Prostate gland (tissue), 2 donors: ENCODE results near the gene SLCO1B1. TPM values are rescaled to one million over a fixed set of nuclear protein-coding genes. Genes with fewer than 3 reads are reported as not detected.
"Not testable (repeated sequence)": the region's sequence is repeated elsewhere in the genome, so short reads cannot be mapped to it uniquely, and the experiment has no call there.

Experiments used
- DNase-seq: peaks from one replicate; pipeline ENCODE4 v3.0.0-alpha.2; 2019; ENCODE audit warnings: low spot score
- H3K27ac ChIP-seq, 2 donors: fragments of 200-600 bp; sonication (generic); 2 replicates each; pipeline ENCODE4 v1.5.1; 2017 to 2019
- H3K27me3 ChIP-seq: fragments of 200-600 bp; sonication (generic); replicated peaks from 2 replicates; pipeline ENCODE4 v1.5.1; 2019; ENCODE audit not compliant: insufficient read depth
- H3K36me3 ChIP-seq, 2 donors: fragments of 200-600 bp; sonication (generic); 1 replicate in 1 of 2; 2 replicates in 1 of 2; pipeline versions ENCODE4 v1.5.1 to v1.8.1; 2017 to 2019
- H3K4me1 ChIP-seq: fragments of 200-600 bp; sonication (generic); replicated peaks from 2 replicates; pipeline ENCODE4 v1.5.1; 2019
- H3K4me3 ChIP-seq, 2 donors: fragments of 200-600 bp; sonication (generic); 2 replicates each; pipeline ENCODE4 v1.5.1; 2017 to 2019
- H3K9me3 ChIP-seq: fragments of 200-600 bp; sonication (generic); 2 replicates; pipeline ENCODE4 v1.5.1; 2017
- CTCF ChIP-seq, 4 experiments: fragments of 200-600 bp in 2 of 4; fragments of 450-650 bp in 2 of 4; sonication (generic) in 2 of 4; IDR thresholded peaks; 1 replicate in 3 of 4; 2 replicates in 1 of 4; pipeline ENCODE4 v1.5.1; 2016 to 2019; ENCODE audit warnings: antibody characterized with exemption in 4 of 4, mild to moderate bottlenecking in 2 of 4, moderate library complexity in 2 of 4
- POLR2A ChIP-seq: fragments of 450-650 bp; IDR thresholded peaks from one replicate; pipeline ENCODE4 v1.6.1; 2016; ENCODE audit warnings: antibody characterized with exemption, mild to moderate bottlenecking
- POLR2AphosphoS5 ChIP-seq: sonication (generic); formaldehyde crosslinking; IDR thresholded peaks from one replicate; pipeline ENCODE4 v1.6.1; 2017; ENCODE audit warnings: antibody characterized with exemption
- WGBS: methylation state at CpG from one replicate; pipeline ENCODE4 v1.1.5; 2018; 5-methylcytosine and 5-hydroxymethylcytosine counted together
- intact Hi-C: fragments of 100-400 bp; cut with DNase I; formaldehyde crosslinking; loops from one replicate; pipeline ENCODE4 v1.14.2; 2022
- total RNA-seq, 2 donors: library from RNA; depleted of rRNA; stranded (reverse); fragments of >200 nt; gene quantifications; one replicate each; pipeline ENCODE4 v1.1.0, GENCODE V29; 2016

Gene SLCO1B1
- total RNA-seq, result under 1 TPM in 1 of 2 donors, not detected in 1; 0.45 TPM

DNA sequence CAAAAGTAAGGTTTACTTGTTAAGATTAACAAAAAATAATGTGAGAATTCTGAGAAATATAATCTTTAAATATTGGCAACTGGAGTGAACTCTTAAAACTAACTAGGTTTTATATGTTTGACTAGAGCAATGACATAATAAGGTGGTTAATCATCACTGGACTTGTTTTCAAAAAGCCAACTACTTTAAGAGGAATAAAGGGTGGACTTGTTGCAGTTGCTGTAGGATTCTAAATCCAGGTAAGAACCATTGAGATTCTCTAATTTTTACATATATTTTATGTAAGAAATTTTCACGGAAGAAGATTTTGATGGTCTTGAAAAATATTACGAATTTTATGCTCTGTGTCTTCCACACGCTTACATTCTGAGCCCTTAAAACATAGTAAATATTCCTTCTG, at the start of gene SLCO1B1:
Gene SLCO1B1 (plus strand): TSS at position 197 of the 400 bp plus-strand sequence. CDS start 10,381 bp downstream, outside the sequence.
- 90% methylated on average over 3 of the region's 3 CpGs for WGBS
- no peak for TF ChIP-seq POLR2AphosphoS5
- no peaks in the 10 kb centered on the region for H3K4me1 ChIP-seq
- intact Hi-C loops, result no loop called here
- DNase-seq, result no peak
- no peaks in the 10 kb centered on the region for H3K27me3 ChIP-seq
- no peak within 1 kb of the TSS for H3K4me3 ChIP-seq
- no peaks in the 10 kb centered on the region for H3K36me3 ChIP-seq
- H3K27ac ChIP-seq, result no peak within 1 kb of the TSS
- H3K9me3 ChIP-seq, result no peaks in the 10 kb centered on the region

GRCh38 chr12:21084753-21085152, 46.2 kb upstream of the SLCO1B1 start:
- 80% methylated on average over 2 of the region's 2 CpGs for WGBS
- H3K27me3 ChIP-seq, H3K36me3 ChIP-seq, H3K27ac ChIP-seq, H3K4me1 ChIP-seq, H3K9me3 ChIP-seq, DNase-seq, intact Hi-C loops, H3K4me3 ChIP-seq: not testable (repeated sequence)

DNA sequence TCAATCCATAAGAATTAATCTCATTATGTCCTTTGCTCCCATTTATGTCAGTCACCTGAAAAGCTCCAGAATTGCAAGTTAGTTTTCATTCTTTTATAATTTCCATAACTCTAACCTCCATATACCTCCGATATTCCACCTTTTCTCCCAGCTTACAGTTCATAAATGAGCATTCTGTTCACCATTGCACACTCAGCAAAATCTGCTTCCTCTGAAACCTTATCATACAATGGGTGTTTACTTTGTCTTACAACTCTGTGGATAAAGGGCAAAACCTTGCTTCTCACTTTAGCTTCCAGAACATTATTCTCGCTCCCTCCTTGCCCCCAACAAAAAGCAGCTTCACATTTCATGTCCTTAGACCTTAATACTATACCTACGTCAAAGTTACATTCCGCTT, 19.3 kb upstream of the SLCO1B1 start:
- H3K4me3 ChIP-seq, result no peak overlapping the region
- H3K9me3 ChIP-seq, result no peaks in the 10 kb centered on the region
- WGBS, result 91% methylated on average over 4 of the region's 4 CpGs
- H3K27me3 ChIP-seq, result no peaks in the 10 kb centered on the region
- no peaks in the 10 kb centered on the region for H3K4me1 ChIP-seq
- H3K36me3 ChIP-seq, result no peaks in the 10 kb centered on the region
- no peak overlapping the region for H3K27ac ChIP-seq
- no peak for DNase-seq
- TF ChIP-seq CTCF (IDR thresholded peaks at IDR 0.05) (no peak), POLR2A (no peak), POLR2AphosphoS5 (no peak)
- intact Hi-C loops, result no loop called here

DNA sequence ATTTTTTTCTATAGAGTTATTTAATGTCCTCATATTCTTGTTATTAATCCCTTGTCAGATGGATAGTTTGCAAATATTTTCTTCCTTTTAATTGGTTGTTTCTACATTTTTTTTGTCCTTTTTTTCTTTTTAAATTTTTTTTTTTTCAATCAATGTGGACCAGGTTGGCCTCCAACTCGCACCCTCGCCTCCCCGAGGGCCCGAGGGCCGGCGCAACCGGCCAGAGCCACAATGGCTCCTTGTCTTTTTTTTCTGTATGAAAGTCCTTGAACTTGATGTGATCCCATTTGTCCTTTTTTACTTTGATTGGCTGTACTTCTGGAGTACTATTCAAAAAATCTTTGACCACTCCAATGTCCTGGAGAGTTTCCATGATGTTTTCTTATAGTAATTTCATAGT, 17.7 kb upstream of the SLCO1B1 start:
- H3K27me3 ChIP-seq, result no peaks in the 10 kb centered on the region
- no peaks in the 10 kb centered on the region for H3K4me1 ChIP-seq
- H3K27ac ChIP-seq, result no peak overlapping the region
- H3K4me3 ChIP-seq, result no peak overlapping the region
- no peaks in the 10 kb centered on the region for H3K36me3 ChIP-seq
- DNase-seq, result no peak
- TF ChIP-seq CTCF (IDR thresholded peaks at IDR 0.05), result no peak
- H3K9me3 ChIP-seq, result no peaks in the 10 kb centered on the region
- intact Hi-C loops, result no loop called here
- 93% methylated on average over 7 of the region's 7 CpGs for WGBS

GRCh38 chr12:21117995-21118394, 13.0 kb upstream of the SLCO1B1 start:
- H3K27ac ChIP-seq, result no peak overlapping the region
- H3K36me3 ChIP-seq, result no peaks in the 10 kb centered on the region
- no peaks in the 10 kb centered on the region for H3K9me3 ChIP-seq
- intact Hi-C loops, result no loop called here
- WGBS, result 83% methylated on average over 3 of the region's 3 CpGs
- no peak for TF ChIP-seq POLR2AphosphoS5
- no peak for DNase-seq
- H3K27me3 ChIP-seq, result no peaks in the 10 kb centered on the region
- H3K4me3 ChIP-seq, result no peak overlapping the region
- H3K4me1 ChIP-seq, result no peaks in the 10 kb centered on the region

DNA sequence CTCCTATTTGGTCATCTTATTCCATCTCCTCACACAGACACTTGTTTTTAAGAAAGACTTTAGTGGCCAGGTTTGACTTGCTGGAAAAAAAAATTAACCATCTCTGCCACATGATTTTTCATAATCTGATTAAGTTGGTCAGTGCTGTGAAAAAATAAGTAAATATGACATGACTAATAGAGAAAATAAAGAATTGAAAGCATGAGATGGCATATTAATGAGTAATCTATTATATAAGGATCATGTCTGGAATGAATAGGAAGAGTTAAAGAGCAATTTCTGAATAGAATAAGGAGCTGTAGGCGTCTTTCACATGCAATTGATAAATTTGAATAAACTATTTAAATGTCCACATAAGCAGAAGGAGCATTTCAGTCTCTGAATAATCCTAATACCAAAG, 12.2 kb upstream of the SLCO1B1 start:
- WGBS, result 77% methylated on average over 1 of the region's 1 CpG
- TF ChIP-seq CTCF (IDR thresholded peaks at IDR 0.05), result no peak
- TF ChIP-seq POLR2AphosphoS5, result no peak
- no peak for TF ChIP-seq POLR2A
- Histone ChIP-seq H3K27me3 (no peaks in the 10 kb centered on the region), H3K27ac (no peak overlapping the region), H3K4me1 (no peaks in the 10 kb centered on the region), H3K4me3 (no peak overlapping the region), H3K9me3 (no peaks in the 10 kb centered on the region), H3K36me3 (no peaks in the 10 kb centered on the region)
- intact Hi-C loops, result no loop called here
- DNase-seq, result no peak
